ENCODE data around the gene GNAI1.

The GNAI1 gene

DNA sequence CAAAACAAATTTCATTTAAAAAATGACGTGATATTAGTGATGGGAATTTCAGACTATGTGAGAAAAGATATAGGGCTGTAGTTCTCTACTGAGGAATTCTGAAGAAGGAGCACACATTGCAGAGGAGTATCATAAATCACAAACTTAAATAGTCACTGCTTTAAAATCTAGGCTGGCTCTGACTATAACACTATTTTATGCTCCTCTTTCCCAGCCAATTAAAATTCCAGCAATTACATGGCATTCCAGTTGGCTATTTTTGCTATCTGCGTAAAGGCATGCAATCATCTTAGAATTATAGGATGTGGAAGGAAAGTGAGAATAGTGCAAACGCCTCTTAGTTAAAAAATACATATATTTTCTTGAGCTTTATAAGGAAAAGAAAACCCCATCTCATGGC, 123.1 kb downstream of the GNAI1 start:
- no peak for DNase-seq

DNA sequence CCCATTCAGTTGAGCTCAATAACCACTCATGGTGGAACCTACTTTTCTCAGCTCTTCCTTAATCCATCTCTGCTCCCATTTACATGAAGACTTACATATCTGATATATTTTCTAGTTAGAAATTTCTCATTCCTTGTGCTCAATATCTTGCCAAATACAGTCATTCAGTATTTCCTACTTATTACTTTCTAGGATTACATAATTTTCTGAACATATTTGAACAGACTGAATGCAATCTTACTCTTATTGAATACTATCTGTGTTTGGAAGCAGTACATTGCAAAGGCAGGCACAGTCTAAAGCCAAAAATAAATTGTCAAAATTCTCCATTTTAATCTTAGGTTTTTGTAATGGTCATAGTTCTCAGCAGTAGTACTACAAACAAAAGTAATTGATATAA, 126.0 kb downstream of the GNAI1 start:
- DNase-seq: no peak

DNA sequence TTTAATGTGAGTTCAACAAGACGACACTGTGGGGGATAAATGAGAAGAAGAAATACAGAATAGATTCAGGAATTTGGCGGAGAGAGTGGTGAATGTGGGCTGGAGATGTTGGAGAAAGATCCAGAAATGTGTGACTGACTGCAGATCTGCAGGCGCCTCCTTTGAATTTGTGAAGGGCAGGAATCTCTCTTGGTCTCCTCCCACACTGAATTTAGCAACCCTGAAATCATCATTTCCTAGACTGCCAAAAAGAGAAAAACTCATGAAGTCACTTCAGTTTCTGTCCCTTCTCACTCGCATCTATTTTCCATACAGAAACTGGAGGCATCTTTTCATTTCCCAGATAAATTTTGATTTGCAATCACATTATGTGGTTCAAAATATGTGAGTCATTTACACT, 128.7 kb downstream of the GNAI1 start:
- no peak for DNase-seq

DNA sequence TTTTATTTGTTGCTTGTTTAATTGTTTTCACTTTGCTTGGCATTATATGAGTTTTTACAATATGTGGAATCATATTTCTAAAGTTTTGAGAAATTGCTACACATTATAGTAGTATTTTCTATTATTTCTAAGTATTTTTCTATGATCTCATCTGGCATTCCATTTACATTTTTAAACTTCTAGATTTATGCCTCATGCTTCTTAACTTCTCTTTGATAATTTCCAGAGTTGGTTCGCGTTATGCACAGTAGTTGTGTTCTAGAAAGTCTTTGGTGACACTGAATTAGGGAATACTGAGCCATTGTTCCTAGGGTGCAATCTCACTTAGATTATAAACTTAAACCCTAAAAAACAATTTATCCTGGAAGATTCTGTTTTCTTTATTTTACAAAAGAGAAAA, 129.2 kb downstream of the GNAI1 start:
- DNase-seq: no peak

DNA sequence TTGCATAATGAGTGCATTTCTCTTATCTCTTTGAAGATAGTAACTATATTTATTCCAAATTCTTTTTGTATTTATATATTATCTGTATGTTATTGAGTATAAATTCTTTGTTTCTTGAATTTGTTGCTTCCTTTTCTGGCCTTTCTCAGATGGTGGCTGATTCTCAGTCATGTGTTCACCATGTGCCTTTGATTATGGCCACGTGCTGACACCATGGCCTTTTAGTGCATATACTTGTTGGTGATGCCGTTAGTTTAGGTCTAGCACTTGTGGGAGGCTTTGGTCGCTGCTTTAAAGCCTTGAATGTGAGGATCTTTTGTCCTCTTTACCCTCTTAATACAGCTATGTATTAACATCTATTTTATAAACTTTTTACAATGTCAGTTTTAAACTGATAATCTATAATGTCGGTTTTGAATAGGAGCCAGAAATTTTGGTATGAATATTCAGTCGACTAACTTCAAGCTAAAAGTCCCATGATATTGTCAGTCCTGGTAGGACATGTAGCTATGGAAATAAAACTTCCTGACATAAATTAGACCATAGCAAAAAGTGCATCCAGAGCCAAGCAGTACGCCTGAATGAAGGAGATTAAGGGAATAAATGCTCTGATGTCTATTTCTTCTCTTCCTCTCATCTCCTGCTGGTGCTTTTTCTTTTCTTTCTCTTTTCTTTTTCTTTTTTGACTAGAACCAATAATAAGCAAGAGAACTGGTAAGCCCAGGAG, 130.3 kb downstream of the GNAI1 start:
- DNase-seq: no peak

DNA sequence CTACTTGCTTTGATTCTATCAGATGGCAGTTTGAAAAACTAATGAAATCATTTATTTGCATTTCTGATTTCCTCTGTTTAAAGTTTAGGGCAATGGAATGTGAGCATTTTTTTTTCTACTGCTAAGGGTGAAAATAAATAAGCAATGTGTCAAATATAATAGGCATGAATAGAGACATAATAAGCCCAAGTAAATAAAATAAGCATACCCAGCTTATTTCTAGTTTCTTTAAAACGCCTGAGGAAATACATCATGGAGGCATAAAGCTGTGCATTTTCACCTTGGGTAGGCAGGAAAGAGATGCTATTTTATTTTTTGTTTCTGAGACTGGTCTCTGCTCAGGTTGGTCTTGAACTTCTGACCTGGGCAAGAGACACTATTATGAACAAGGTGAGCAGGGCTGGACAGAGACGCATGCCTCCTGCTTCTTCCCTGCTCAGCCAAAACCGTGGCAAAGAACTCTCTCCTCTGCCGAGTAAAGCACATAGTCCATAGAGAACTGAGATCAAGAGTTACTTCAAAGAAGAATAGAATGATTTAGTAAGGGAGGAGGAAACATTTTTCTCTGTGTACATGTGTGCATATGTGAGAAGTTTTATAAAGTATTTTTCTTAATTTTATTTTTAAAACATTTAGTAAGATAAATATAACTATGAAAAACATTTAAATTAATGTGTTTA, 138.1 kb downstream of the GNAI1 start:
- DNase-seq: no peak

DNA sequence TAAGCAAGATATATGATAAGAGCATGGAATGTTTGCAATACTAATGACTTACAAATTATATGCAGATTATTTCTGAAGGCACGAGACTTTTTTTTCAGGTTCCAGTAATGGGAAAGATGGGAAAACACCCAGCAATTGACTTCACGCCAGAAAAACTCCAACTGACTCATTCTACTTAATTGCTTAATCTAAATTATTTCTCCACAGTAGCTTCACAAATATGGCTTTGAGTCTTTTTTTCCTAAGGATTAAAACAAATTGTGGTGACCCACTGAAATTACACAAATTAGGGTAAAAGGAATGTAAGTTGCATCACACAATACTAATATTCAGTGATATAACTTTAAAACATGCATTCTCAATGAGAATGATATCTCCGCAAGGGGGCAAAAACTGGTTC, 138.7 kb downstream of the GNAI1 start:
- DNase-seq: no peak

DNA sequence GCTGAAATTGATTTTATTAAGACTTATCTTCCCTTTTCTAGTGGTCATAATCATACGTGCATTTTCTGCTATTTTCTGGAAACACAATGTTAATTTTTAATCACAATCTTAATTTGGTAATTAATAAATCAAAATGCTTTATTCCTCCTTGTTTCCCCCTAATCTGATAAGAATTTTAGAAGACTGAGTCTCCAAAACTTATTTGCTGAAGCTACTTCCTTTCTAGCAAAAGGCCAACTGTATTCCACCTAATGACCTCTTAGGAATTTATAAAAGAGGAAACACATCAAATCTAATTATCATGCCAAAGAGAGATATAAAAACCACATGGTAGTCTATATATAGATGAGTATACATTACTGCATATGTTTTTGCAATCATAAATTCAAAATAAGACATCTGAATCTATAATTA, 140.6 kb downstream of the GNAI1 start:
- DNase-seq: no peak
